ENCODE results near the gene RECQL5.

DNA sequence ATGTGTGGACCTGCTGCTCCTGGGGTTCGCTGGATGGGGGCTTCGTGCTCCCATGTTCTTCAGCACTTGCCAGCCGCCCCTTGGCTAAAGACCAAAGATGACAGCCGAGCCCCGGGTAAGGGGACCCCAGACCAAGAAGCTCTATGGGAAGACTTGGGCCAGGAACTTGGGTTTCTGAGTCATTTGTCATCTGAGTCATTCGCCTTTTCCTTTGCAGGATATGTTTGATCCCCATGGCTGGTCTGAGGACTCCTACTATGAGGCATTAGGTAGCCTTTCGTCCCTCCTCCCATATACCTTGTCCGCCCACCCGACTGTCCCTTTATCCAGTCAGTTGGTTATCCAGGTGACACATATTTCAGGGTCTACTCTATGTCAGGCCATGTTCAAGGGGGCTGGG lies 36.6 kb upstream of the RECQL5 start:
- TF ChIP-seq, protein P1, sequence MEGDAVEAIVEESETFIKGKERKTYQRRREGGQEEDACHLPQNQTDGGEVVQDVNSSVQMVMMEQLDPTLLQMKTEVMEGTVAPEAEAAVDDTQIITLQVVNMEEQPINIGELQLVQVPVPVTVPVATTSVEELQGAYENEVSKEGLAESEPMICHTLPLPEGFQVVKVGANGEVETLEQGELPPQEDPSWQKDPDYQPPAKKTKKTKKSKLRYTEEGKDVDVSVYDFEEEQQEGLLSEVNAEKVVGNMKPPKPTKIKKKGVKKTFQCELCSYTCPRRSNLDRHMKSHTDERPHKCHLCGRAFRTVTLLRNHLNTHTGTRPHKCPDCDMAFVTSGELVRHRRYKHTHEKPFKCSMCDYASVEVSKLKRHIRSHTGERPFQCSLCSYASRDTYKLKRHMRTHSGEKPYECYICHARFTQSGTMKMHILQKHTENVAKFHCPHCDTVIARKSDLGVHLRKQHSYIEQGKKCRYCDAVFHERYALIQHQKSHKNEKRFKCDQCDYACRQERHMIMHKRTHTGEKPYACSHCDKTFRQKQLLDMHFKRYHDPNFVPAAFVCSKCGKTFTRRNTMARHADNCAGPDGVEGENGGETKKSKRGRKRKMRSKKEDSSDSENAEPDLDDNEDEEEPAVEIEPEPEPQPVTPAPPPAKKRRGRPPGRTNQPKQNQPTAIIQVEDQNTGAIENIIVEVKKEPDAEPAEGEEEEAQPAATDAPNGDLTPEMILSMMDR (conservative IDR thresholded peaks at IDR 0.05 in 1 of 2, IDR thresholded peaks at IDR 0.05 in 1 of 2; ENCODE audit: extremely low read depth in 1 of 2, insufficient read depth in 1 of 2, low read depth in 1 of 2, low read length in 2 of 2), result no peak
- TF ChIP-seq EZH2 (IDR thresholded peaks at IDR 0.05; ENCODE audit: borderline replicate concordance, low read length), result no peak
